HEK293 (cell line): Measurements from ENCODE around the gene TP63.

Experiments used
- CTCF ChIA-PET: fragments of 350-600 bp; formaldehyde crosslinking; extraction: SDS; loops from one replicate; lab custom pipeline; 2021; ENCODE audit warnings: antibody characterized with exemption; lab: Yijun Ruan, JAX
- POLR2A ChIA-PET: fragments of 300-600 bp; formaldehyde crosslinking; extraction: SDS; loops from one replicate; lab custom pipeline; 2020; ENCODE audit warnings: antibody characterized with exemption, inconsistent platforms; lab: Yijun Ruan, JAX
- H3K27ac ChIP-seq: fragments of 200-500 bp; sonication (Bioruptor generic); 2 replicates; pipeline ENCODE4 v1.5.1; 2014; ENCODE audit warnings: low read depth, low read length, control low read depth, inconsistent platforms; ENCODE audit errors: extremely low read depth
- H3K36me3 ChIP-seq, 2 experiments: fragments of 200-500 bp in 1 of 2; sonication (Bioruptor generic) in 1 of 2; 1 replicate in 1 of 2; 2 replicates in 1 of 2; pipeline ENCODE4 v1.5.1; 2014 to 2017; ENCODE audit warnings: inconsistent platforms in 2 of 2, low read length in 2 of 2; ENCODE audit not compliant: control insufficient read depth in 2 of 2, insufficient read depth in 1 of 2
- H3K4me1 ChIP-seq: fragments of 200-500 bp; sonication (Bioruptor generic); 2 replicates; pipeline ENCODE4 v1.5.1; 2014; ENCODE audit warnings: mild to moderate bottlenecking, low read length, inconsistent platforms; ENCODE audit not compliant: control insufficient read depth, insufficient read depth
- H3K4me3 ChIP-seq: 2 replicates; pipeline ENCODE4 v1.5.1; 2011; ENCODE audit warnings: low read depth, mild to moderate bottlenecking, control low read depth, low read length, moderate library complexity
- H3K9me3 ChIP-seq: fragments of 200-500 bp; sonication (Bioruptor generic); 2 replicates; pipeline ENCODE4 v1.5.1; 2014; ENCODE audit warnings: low read depth, low read length, inconsistent platforms; ENCODE audit not compliant: control insufficient read depth, insufficient read depth
- HOXD13 ChIP-seq: sonication (generic); formaldehyde crosslinking; IDR thresholded peaks from 2 replicates; pipeline ENCODE4 v1.8.0; 2022; ENCODE audit warnings: missing genetic modification reagents, borderline replicate concordance
- KLF8 ChIP-seq: fragments of 450-650 bp; formaldehyde crosslinking; IDR thresholded peaks from 2 replicates; pipeline ENCODE4 v1.5.1; 2016; ENCODE audit warnings: missing biosample characterization, missing genetic modification characterization
- PATZ1 ChIP-seq: fragments of 450-650 bp; formaldehyde crosslinking; IDR thresholded peaks from 2 replicates; pipeline ENCODE4 v1.5.1; 2016; ENCODE audit warnings: missing biosample characterization, missing genetic modification characterization
- SALL2 ChIP-seq: fragments of 450-650 bp; formaldehyde crosslinking; IDR thresholded peaks from 2 replicates; pipeline ENCODE4 v1.5.0; 2017; ENCODE audit warnings: missing biosample characterization, mild to moderate bottlenecking, missing genetic modification characterization, borderline replicate concordance
- ZBTB20 ChIP-seq: fragments of 450-650 bp; formaldehyde crosslinking; IDR thresholded peaks from 2 replicates; pipeline ENCODE4 v1.5.1; 2016; ENCODE audit warnings: missing biosample characterization, missing genetic modification characterization
- ZBTB44 ChIP-seq: fragments of 450-650 bp; IDR thresholded peaks from 2 replicates; pipeline ENCODE4 v1.5.1; 2018; ENCODE audit warnings: missing biosample characterization, mild to moderate bottlenecking, missing genetic modification characterization
- ZBTB6 ChIP-seq: fragments of 450-650 bp; formaldehyde crosslinking; IDR thresholded peaks from 2 replicates; pipeline ENCODE4 v1.5.1; 2017; ENCODE audit warnings: missing biosample characterization, missing genetic modification characterization
- ZFHX2 ChIP-seq: fragments of 450-650 bp; formaldehyde crosslinking; conservative IDR thresholded peaks from 2 replicates; pipeline ENCODE4 v1.5.1; 2016; ENCODE audit warnings: missing biosample characterization, missing genetic modification characterization
- ZFP41 ChIP-seq: fragments of 450-650 bp; formaldehyde crosslinking; IDR thresholded peaks from 2 replicates; pipeline ENCODE4 v1.5.1; 2016; ENCODE audit warnings: missing biosample characterization, missing genetic modification characterization, borderline replicate concordance
- ZNF184 ChIP-seq: fragments of 450-650 bp; IDR thresholded peaks from 2 replicates; pipeline ENCODE4 v1.5.1; 2018; ENCODE audit warnings: missing biosample characterization, mild to moderate bottlenecking, missing genetic modification characterization
- ZNF202 ChIP-seq: fragments of 450-650 bp; formaldehyde crosslinking; IDR thresholded peaks from 2 replicates; pipeline ENCODE4 v1.5.1; 2016; ENCODE audit warnings: missing biosample characterization, missing genetic modification characterization, borderline replicate concordance
- ZNF24 ChIP-seq: fragments of 450-650 bp; formaldehyde crosslinking; IDR thresholded peaks from 2 replicates; pipeline ENCODE4 v1.5.1; 2016; ENCODE audit warnings: missing biosample characterization, missing genetic modification characterization
- ZNF391 ChIP-seq: fragments of 450-650 bp; formaldehyde crosslinking; IDR thresholded peaks from 2 replicates; pipeline ENCODE4 v1.5.1; 2016; ENCODE audit warnings: low read depth, missing biosample characterization, missing genetic modification characterization, borderline replicate concordance
- ZNF394 ChIP-seq: fragments of 450-650 bp; formaldehyde crosslinking; IDR thresholded peaks from 2 replicates; pipeline ENCODE4 v1.5.1; 2016; ENCODE audit warnings: missing biosample characterization, missing genetic modification characterization, mild to moderate bottlenecking, moderate library complexity, borderline replicate concordance
- ZNF521 ChIP-seq: fragments of 450-650 bp; formaldehyde crosslinking; IDR thresholded peaks from 2 replicates; pipeline ENCODE4 v1.5.1; 2017; ENCODE audit warnings: missing biosample characterization, mild to moderate bottlenecking, missing genetic modification characterization
- ZNF548 ChIP-seq: fragments of 450-650 bp; formaldehyde crosslinking; IDR thresholded peaks from 2 replicates; pipeline ENCODE4 v1.5.1; 2016; ENCODE audit warnings: missing biosample characterization, missing genetic modification characterization
- ZNF791 ChIP-seq: fragments of 450-650 bp; formaldehyde crosslinking; IDR thresholded peaks from 2 replicates; pipeline ENCODE4 v1.5.1; 2016; ENCODE audit warnings: missing biosample characterization, missing genetic modification characterization
- ZSCAN18 ChIP-seq: fragments of 450-650 bp; formaldehyde crosslinking; IDR thresholded peaks from 2 replicates; pipeline ENCODE4 v1.5.1; 2016; ENCODE audit warnings: missing biosample characterization, missing genetic modification characterization
- ZXDB ChIP-seq: fragments of 450-650 bp; formaldehyde crosslinking; IDR thresholded peaks from 2 replicates; pipeline ENCODE4 v1.5.1; 2016; ENCODE audit warnings: missing biosample characterization, missing genetic modification characterization
- TF ChIP-seq, protein P1 (sequence below): fragments of 450-650 bp; formaldehyde crosslinking; IDR thresholded peaks from 2 replicates; pipeline ENCODE4 v1.5.1; 2017; ENCODE audit warnings: missing biosample characterization, missing genetic modification characterization

Gene TP63

GRCh38 chr3:189684317-189684716 lies 53.1 kb downstream of the TP63 start:
- H3K4me1 ChIP-seq = no peaks in the 10 kb centered on the region
- ChIA-PET CTCF (interaction anchor here (0.7 kb wide), 1 partner anchor 11 kb away, joined by 3 read pairs; no protein-coding TSS in a partner anchor), POLR2A (no interaction called here)
- TF ChIP-seq ZBTB20 (tag by site-specific recombination) (no peak), ZNF394 (tag by site-specific recombination) (no peak)
- H3K4me3 ChIP-seq = no peak overlapping the region
- no peak overlapping the region for H3K27ac ChIP-seq
- no peaks in the 10 kb centered on the region for H3K36me3 ChIP-seq
- no peaks in the 10 kb centered on the region for H3K9me3 ChIP-seq

DNA sequence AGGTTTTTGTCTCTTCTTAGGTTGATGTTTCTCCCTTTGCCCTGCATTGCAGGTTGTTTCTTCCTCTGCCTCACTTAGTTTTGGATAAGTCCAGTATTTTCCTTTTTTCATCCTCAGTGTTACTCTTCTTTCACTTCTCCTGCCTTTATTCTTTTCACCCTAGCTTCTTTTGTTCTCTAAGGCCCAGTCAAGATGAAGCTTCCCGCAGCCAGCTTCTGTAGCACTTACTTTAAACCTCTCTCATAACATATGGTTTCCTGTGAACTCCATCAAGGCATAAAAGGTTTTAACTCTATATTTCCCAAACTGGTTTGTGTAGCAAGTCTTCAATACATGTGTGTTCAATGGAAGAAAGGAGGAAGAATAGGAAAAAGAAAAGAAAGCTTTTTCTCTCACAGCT lies 54.1 kb downstream of the TP63 start:
- H3K4me1 ChIP-seq = no peaks in the 10 kb centered on the region
- ChIA-PET CTCF (interaction anchor here (0.6 kb wide), 1 partner anchor 44 kb away, joined by 4 read pairs; no protein-coding TSS in a partner anchor), POLR2A (no interaction called here)
- TF ChIP-seq ZNF184 (tag by site-specific recombination) (no peak), ZBTB20 (tag by site-specific recombination) (no peak), SALL2 (no peak), ZFP41 (tag by site-specific recombination) (no peak), ZXDB (tag by site-specific recombination) (no peak), ZNF202 (tag by site-specific recombination) (no peak), ZBTB44 (no peak), ZBTB6 (tag by site-specific recombination) (no peak), ZNF24 (tag by site-specific recombination) (no peak), ZNF548 (tag by site-specific recombination) (no peak), ZSCAN18 (tag by site-specific recombination) (no peak), KLF8 (no peak), ZNF391 (tag by site-specific recombination) (no peak), ZNF521 (tag by site-specific recombination) (no peak), ZNF791 (tag by site-specific recombination) (no peak), ZFHX2 (tag by site-specific recombination) (no peak), HOXD13 (CRISPR knock-in tag) (no peak), PATZ1 (tag by site-specific recombination) (no peak)
- TF ChIP-seq, protein P1, sequence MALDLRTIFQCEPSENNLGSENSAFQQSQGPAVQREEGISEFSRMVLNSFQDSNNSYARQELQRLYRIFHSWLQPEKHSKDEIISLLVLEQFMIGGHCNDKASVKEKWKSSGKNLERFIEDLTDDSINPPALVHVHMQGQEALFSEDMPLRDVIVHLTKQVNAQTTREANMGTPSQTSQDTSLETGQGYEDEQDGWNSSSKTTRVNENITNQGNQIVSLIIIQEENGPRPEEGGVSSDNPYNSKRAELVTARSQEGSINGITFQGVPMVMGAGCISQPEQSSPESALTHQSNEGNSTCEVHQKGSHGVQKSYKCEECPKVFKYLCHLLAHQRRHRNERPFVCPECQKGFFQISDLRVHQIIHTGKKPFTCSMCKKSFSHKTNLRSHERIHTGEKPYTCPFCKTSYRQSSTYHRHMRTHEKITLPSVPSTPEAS (tag by site-specific recombination) = no peak
- no peak overlapping the region for H3K4me3 ChIP-seq
- no peak overlapping the region for H3K27ac ChIP-seq
- H3K36me3 ChIP-seq = no peaks in the 10 kb centered on the region
- H3K9me3 ChIP-seq = no peaks in the 10 kb centered on the region
